GM23338 (cell line): ENCODE measurements around the gene FICD. TPM values are rescaled to one million over a fixed set of nuclear protein-coding genes. Genes with fewer than 3 reads are reported as not detected.

Experiments used
- ATAC-seq: fragments of 200-7000 bp; cut with Tn5 transposase; 3 replicates; pipeline ENCODE4 v1.9.1; 2020
- DNase-seq: peaks from one replicate; pipeline ENCODE4 v3.0.0-alpha.2; 2015; ENCODE audit warnings: low spot score
- H2AFZ ChIP-seq: fragments of 200-600 bp; sonication (generic); 2 replicates; pipeline ENCODE4 v1.8.0; 2016; ENCODE audit warnings: antibody characterized with exemption, mild to moderate bottlenecking, moderate library complexity
- H3F3A ChIP-seq: fragments of 200-600 bp; sonication (generic); replicated peaks from 2 replicates; pipeline ENCODE4 v1.8.0; 2017; ENCODE audit warnings: antibody characterized with exemption, mixed run types, low read depth
- H3K27ac ChIP-seq: fragments of 200-600 bp; sonication (generic); 2 replicates; pipeline ENCODE4 v1.6.1; 2016; ENCODE audit warnings: low read depth
- H3K27me3 ChIP-seq: fragments of 200-600 bp; sonication (generic); 2 replicates; pipeline ENCODE4 v1.8.0; 2016; ENCODE audit warnings: mild to moderate bottlenecking, mixed run types, moderate library complexity; ENCODE audit not compliant: insufficient read depth
- H3K36me3 ChIP-seq: fragments of 200-600 bp; sonication (generic); 2 replicates; pipeline ENCODE4 v1.8.0; 2016; ENCODE audit warnings: mild to moderate bottlenecking; ENCODE audit not compliant: insufficient read depth
- H3K4me1 ChIP-seq: fragments of 200-600 bp; sonication (generic); 2 replicates; pipeline ENCODE4 v1.8.0; 2016; ENCODE audit warnings: mild to moderate bottlenecking, moderate library complexity; ENCODE audit not compliant: insufficient read depth
- H3K4me2 ChIP-seq: fragments of 200-600 bp; sonication (generic); 2 replicates; pipeline ENCODE4 v1.7.1; 2017; ENCODE audit warnings: mixed run types
- H3K4me3 ChIP-seq: fragments of 200-600 bp; sonication (generic); 2 replicates; pipeline ENCODE4 v1.6.1; 2016; ENCODE audit warnings: mixed run types
- H3K79me2 ChIP-seq: fragments of 200-600 bp; sonication (generic); replicated peaks from 2 replicates; pipeline ENCODE4 v1.8.0; 2017; ENCODE audit warnings: mild to moderate bottlenecking; ENCODE audit not compliant: insufficient read depth
- H3K9me2 ChIP-seq: fragments of 200-600 bp; sonication (generic); 2 replicates; pipeline ENCODE4 v1.8.0; 2017; ENCODE audit not compliant: insufficient read depth
- H4K20me1 ChIP-seq: fragments of 200-600 bp; sonication (generic); replicated peaks from 2 replicates; pipeline ENCODE4 v1.8.0; 2017; ENCODE audit warnings: mild to moderate bottlenecking; ENCODE audit not compliant: insufficient read depth
- H3K27ac Mint-ChIP-seq: 2 replicates; pipeline ENCODE4 v1.8.0; 2020; ENCODE audit warnings: inconsistent platforms, mild to moderate bottlenecking, moderate library complexity, mixed read lengths
- H3K27me3 Mint-ChIP-seq: 3 replicates; pipeline ENCODE4 v1.8.0; 2022; ENCODE audit warnings: low read depth, mild to moderate bottlenecking, moderate library complexity, mixed read lengths, inconsistent platforms; ENCODE audit not compliant: insufficient read depth, poor library complexity
- H3K36me3 Mint-ChIP-seq: 3 replicates; pipeline ENCODE4 v1.8.0; 2021; ENCODE audit warnings: low read depth, mild to moderate bottlenecking, inconsistent platforms, moderate library complexity, mixed read lengths
- H3K4me1 Mint-ChIP-seq: 3 replicates; pipeline ENCODE4 v1.8.0; 2020; ENCODE audit warnings: mild to moderate bottlenecking, inconsistent platforms, mixed read lengths
- H3K4me3 Mint-ChIP-seq: 3 replicates; pipeline ENCODE4 v1.8.0; 2021; ENCODE audit warnings: moderate library complexity, mild to moderate bottlenecking, inconsistent platforms, mixed read lengths
- H3K9me3 Mint-ChIP-seq: 3 replicates; pipeline ENCODE4 v1.8.0; 2020; ENCODE audit warnings: moderate library complexity, mild to moderate bottlenecking, inconsistent platforms, mixed read lengths
- CREB1 ChIP-seq: fragments of 250-450 bp; sonication (Bioruptor Pico); IDR thresholded peaks from 2 replicates; pipeline ENCODE4 v1.5.0; 2020; ENCODE audit warnings: low read depth, mild to moderate bottlenecking, moderate library complexity
- EZH2phosphoT487 ChIP-seq: fragments of 200-600 bp; sonication (generic); IDR thresholded peaks from one replicate; pipeline ENCODE4 v1.8.1; 2018; ENCODE audit warnings: antibody characterized with exemption; ENCODE audit not compliant: unreplicated experiment
- JUNB ChIP-seq: IDR thresholded peaks from one replicate; pipeline ENCODE4 v1.6.1; 2016; ENCODE audit warnings: antibody characterized with exemption; ENCODE audit not compliant: unreplicated experiment
- STAT1 ChIP-seq: IDR thresholded peaks from one replicate; pipeline ENCODE4 v1.6.1; 2016; ENCODE audit warnings: antibody characterized with exemption; ENCODE audit not compliant: unreplicated experiment
- ZNF114 ChIP-seq: fragments of 250-450 bp; sonication (Bioruptor Pico); IDR thresholded peaks from 2 replicates; pipeline ENCODE4 v1.5.0; 2020; ENCODE audit warnings: mild to moderate bottlenecking, moderate library complexity
- ZNF462 ChIP-seq: fragments of 250-450 bp; sonication (Bioruptor Pico); IDR thresholded peaks from 2 replicates; pipeline ENCODE4 v1.5.0; 2020; ENCODE audit warnings: mild to moderate bottlenecking, moderate library complexity
- polyA plus RNA-seq: library from polyadenylated mRNA; unstranded; fragments of >200 nt; fragmentation: Nextera tagmentation; extraction: Ambion mirVana; gene quantifications from 2 replicates; pipeline ENCODE4 v1.2.1, GENCODE V29; 2016
- total RNA-seq: library from RNA; depleted of rRNA; stranded (reverse); fragments of >200 nt; shearing (Covaris generic); gene quantifications from 2 replicates; pipeline ENCODE4 v1.2.3, GENCODE V29; 2014
- TF ChIP-seq, protein P1 (sequence below): IDR thresholded peaks from one replicate; pipeline ENCODE4 v1.6.1; 2018; ENCODE audit warnings: antibody characterized with exemption; ENCODE audit not compliant: unreplicated experiment

Gene FICD
- total and polyA plus RNA-seq, 2 experiments from 2014 or later: 4.9 to 5.3 TPM

- TF ChIP-seq ZNF462 (CRISPR knock-in tag) (no peak), ZNF114 (CRISPR knock-in tag) (no peak), CREB1 (CRISPR knock-in tag) (no peak), STAT1 (no peak)
- TF ChIP-seq, protein P1, sequence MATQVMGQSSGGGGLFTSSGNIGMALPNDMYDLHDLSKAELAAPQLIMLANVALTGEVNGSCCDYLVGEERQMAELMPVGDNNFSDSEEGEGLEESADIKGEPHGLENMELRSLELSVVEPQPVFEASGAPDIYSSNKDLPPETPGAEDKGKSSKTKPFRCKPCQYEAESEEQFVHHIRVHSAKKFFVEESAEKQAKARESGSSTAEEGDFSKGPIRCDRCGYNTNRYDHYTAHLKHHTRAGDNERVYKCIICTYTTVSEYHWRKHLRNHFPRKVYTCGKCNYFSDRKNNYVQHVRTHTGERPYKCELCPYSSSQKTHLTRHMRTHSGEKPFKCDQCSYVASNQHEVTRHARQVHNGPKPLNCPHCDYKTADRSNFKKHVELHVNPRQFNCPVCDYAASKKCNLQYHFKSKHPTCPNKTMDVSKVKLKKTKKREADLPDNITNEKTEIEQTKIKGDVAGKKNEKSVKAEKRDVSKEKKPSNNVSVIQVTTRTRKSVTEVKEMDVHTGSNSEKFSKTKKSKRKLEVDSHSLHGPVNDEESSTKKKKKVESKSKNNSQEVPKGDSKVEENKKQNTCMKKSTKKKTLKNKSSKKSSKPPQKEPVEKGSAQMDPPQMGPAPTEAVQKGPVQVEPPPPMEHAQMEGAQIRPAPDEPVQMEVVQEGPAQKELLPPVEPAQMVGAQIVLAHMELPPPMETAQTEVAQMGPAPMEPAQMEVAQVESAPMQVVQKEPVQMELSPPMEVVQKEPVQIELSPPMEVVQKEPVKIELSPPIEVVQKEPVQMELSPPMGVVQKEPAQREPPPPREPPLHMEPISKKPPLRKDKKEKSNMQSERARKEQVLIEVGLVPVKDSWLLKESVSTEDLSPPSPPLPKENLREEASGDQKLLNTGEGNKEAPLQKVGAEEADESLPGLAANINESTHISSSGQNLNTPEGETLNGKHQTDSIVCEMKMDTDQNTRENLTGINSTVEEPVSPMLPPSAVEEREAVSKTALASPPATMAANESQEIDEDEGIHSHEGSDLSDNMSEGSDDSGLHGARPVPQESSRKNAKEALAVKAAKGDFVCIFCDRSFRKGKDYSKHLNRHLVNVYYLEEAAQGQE: no peak
These were observed 23.6 kb downstream of the FICD start (continued) for GRCh38 chr12:108538616-108539195.

DNA sequence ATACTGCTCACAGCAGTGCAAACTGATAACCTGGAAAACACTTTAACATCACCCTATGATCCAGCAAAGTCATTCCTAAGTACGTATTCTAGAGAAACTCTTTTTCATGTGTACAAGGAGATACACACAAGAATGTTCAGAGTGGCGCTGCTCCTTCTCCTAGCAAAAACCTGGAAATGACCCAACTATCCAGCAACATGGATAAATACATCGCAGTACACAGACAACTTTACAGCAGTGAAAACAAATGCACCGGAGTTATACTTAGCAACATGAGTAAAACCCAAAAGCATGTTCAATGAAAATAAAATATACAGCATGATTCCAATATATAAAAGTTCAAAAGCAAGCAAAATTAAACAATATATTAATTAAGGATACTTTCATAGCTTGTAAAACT, 27.2 kb downstream of the FICD start:
- Mint-ChIP-seq H3K27me3 (no peaks in the 10 kb centered on the region), H3K36me3 (peaks cover 68% of the 10 kb centered on the region), H3K4me3 (no peak overlapping the region), H3K27ac (0 out of 2 replicates have a peak overlapping the region, but pooled peaks have one; percentile 20), H3K4me1 (no peaks in the 10 kb centered on the region), H3K9me3 (no peaks in the 10 kb centered on the region)
- TF ChIP-seq, protein P1: no peak
- TF ChIP-seq ZNF114 (CRISPR knock-in tag) (no peak), JUNB (no peak), EZH2phosphoT487 (no peak)
- H3K27ac ChIP-seq: no peak overlapping the region
- no peaks in the 10 kb centered on the region for H3K27me3 ChIP-seq
- peaks cover 42% of the 10 kb centered on the region for H4K20me1 ChIP-seq
- H3K4me3 ChIP-seq: no peak overlapping the region
- 0 out of 2 replicates have a peak, but pooled peaks cover 2% of the 10 kb centered on the region for H3F3A ChIP-seq
- H3K4me1 ChIP-seq: no peaks in the 10 kb centered on the region
- DNase-seq: no peak
- ATAC-seq: no peak
- H3K79me2 ChIP-seq: peaks cover 93% of the 10 kb centered on the region
- no peak overlapping the region for H3K4me2 ChIP-seq
- no peaks in the 10 kb centered on the region for H3K9me2 ChIP-seq
- no peak overlapping the region for H2AFZ ChIP-seq
- peaks cover 61% of the 10 kb centered on the region for H3K36me3 ChIP-seq
